ENCODE results near the gene MAP4. TPM values are rescaled to one million over a fixed set of nuclear protein-coding genes. Genes with fewer than 3 reads are reported as not detected.

The MAP4 gene
- total RNA-seq, 1 donor from 2014 or later: 54.6 TPM

GRCh38 chr3:47813551-47814177, 202.6 kb downstream of the MAP4 start:
- no peak for TF ChIP-seq CTCF (IDR thresholded peaks at IDR 0.05)
- TF ChIP-seq EZH2 (IDR thresholded peaks at IDR 0.05): no peak
- TF ChIP-seq EZH2phosphoT487 (IDR thresholded peaks at IDR 0.05): no peak
- Histone ChIP-seq H3K9me3 (ENCODE audit: low read depth) (no peaks in the 10 kb centered on the region), H3K4me1 (no peaks in the 10 kb centered on the region), H4K20me1 (ENCODE audit: low read depth) (peaks cover 10% of the 10 kb centered on the region), H3K79me2 (ENCODE audit: low read depth) (peaks cover 19% of the 10 kb centered on the region), H3K4me3 (no peak overlapping the region), H3K36me3 (peaks cover 9% of the 10 kb centered on the region), H3F3A (ENCODE audit: low read depth) (no peaks in the 10 kb centered on the region), H3K27ac (no peak overlapping the region), H3K27me3 (no peaks in the 10 kb centered on the region), H2AFZ (replicated peaks) (no peak overlapping the region), H3K4me2 (no peak overlapping the region), H3K9ac (no peak overlapping the region)
- Mint-ChIP-seq H3K27me3 (ENCODE audit: insufficient read depth, low read depth) (peaks cover 2% of the 10 kb centered on the region), H3K36me3 (peaks cover 24% of the 10 kb centered on the region), H3K4me1 (no peaks in the 10 kb centered on the region), H3K4me3 (no peak overlapping the region), H3K9me3 (no peaks in the 10 kb centered on the region), H3K27ac (peak overlapping the region; percentile 88)
- DNase-seq (ENCODE audit: low spot score): no peak

GRCh38 chr3:47804577-47804976, 211.6 kb downstream of the MAP4 start:
- Histone ChIP-seq H3K4me3 (peak overlapping the region; percentile 98), H3K27me3 (no peaks in the 10 kb centered on the region), H2AFZ (replicated peaks) (no peak overlapping the region), H3F3A (ENCODE audit: low read depth) (peaks cover 32% of the 10 kb centered on the region), H3K36me3 (no peaks in the 10 kb centered on the region), H3K9ac (no peak overlapping the region), H4K20me1 (ENCODE audit: low read depth) (peaks cover 4% of the 10 kb centered on the region), H3K4me1 (peaks cover 12% of the 10 kb centered on the region), H3K4me2 (peak overlapping the region; percentile 96), H3K27ac (no peak overlapping the region), H3K9me3 (ENCODE audit: low read depth) (no peaks in the 10 kb centered on the region), H3K79me2 (ENCODE audit: low read depth) (peaks cover 59% of the 10 kb centered on the region)
- Mint-ChIP-seq H3K4me1 (peaks cover 29% of the 10 kb centered on the region), H3K36me3 (peaks cover 5% of the 10 kb centered on the region), H3K4me3 (peak overlapping the region; percentile 95), H3K9me3 (no peaks in the 10 kb centered on the region), H3K27me3 (ENCODE audit: insufficient read depth, low read depth) (peaks cover 5% of the 10 kb centered on the region), H3K27ac (peak overlapping the region; percentile 81)
- DNase-seq (ENCODE audit: low spot score): no peak
- TF ChIP-seq CTCF (IDR thresholded peaks at IDR 0.05) (no peak), EZH2phosphoT487 (IDR thresholded peaks at IDR 0.05) (no peak)

DNA sequence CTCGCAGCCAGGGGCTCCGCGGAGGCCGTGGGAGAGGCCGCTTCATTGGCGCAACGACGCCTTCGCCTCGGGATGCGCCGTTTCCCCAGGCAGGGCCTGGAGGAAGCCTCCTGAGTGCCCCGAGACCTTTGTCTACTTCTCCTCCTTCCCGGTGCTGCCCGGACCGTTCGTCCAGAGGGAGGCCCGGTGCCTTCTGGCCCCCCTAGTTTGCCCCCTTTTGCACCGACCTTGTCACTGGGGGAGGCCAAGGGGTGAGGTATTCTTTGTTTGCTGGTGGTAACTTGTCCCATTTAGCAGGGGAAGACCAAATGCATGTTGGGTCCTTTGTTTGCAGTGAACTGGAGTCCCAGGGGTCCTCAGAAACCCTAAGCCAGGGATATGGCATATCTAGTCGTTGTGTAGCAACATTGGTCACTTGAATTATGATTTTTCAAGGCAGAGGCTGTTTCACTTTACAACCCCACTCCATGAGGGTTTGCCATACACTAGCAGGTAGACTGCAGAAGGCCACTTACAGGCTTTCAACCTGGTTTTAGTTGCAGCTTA, 212.7 kb downstream of the MAP4 start:
- peak overlapping the region; percentile 100 for H3K27ac Mint-ChIP-seq

More for the DNA sequence above, 212.7 kb downstream of the MAP4 start:
- peaks cover 29% of the 10 kb centered on the region for H3K4me1 Mint-ChIP-seq
- TF ChIP-seq CTCF (IDR thresholded peaks at IDR 0.05) (no peak), EZH2phosphoT487 (IDR thresholded peaks at IDR 0.05) (no peak), EZH2 (IDR thresholded peaks at IDR 0.05) (no peak)
- peak overlapping the region; percentile 95 for H3K4me3 Mint-ChIP-seq
- H3K9ac ChIP-seq: peak overlapping the region; percentile 96
- peaks cover 4% of the 10 kb centered on the region for H4K20me1 ChIP-seq (ENCODE audit: low read depth)
- H3K79me2 ChIP-seq (ENCODE audit: low read depth): peaks cover 59% of the 10 kb centered on the region
- H3K9me3 Mint-ChIP-seq: no peaks in the 10 kb centered on the region
- peaks cover 5% of the 10 kb centered on the region for H3K36me3 Mint-ChIP-seq
- no peaks in the 10 kb centered on the region for H3K9me3 ChIP-seq (ENCODE audit: low read depth)
- H3K4me3 ChIP-seq: peak overlapping the region; percentile 98
- peaks cover 12% of the 10 kb centered on the region for H3K4me1 ChIP-seq
- no peak for DNase-seq (ENCODE audit: low spot score)
- peak overlapping the region; percentile 96 for H3K4me2 ChIP-seq
- H3K27me3 Mint-ChIP-seq (ENCODE audit: insufficient read depth, low read depth): peaks cover 5% of the 10 kb centered on the region
- peak overlapping the region; percentile 90 for H3K27ac ChIP-seq
- peak overlapping the region; percentile 92 for H2AFZ ChIP-seq (replicated peaks)
- no peaks in the 10 kb centered on the region for H3K36me3 ChIP-seq
- peaks cover 32% of the 10 kb centered on the region for H3F3A ChIP-seq (ENCODE audit: low read depth)
- H3K27me3 ChIP-seq: no peaks in the 10 kb centered on the region

All from neural progenitor cell (in vitro differentiated cells).